Pulmonary artery endothelial cell (primary cell): ENCODE results near the gene NDC1. TPM values are rescaled to one million over a fixed set of nuclear protein-coding genes. Genes with fewer than 3 reads are reported as not detected.

Experiments used
- DNase-seq: peaks from one replicate; pipeline ENCODE4 v3.0.0-alpha.2; 2011; ENCODE audit warnings: low read depth, low spot score
- total RNA-seq: library from RNA; depleted of rRNA; stranded (reverse); fragments of >200 nt; gene quantifications from 2 replicates; pipeline ENCODE4 v1.2.3, GENCODE V29; 2014

Gene NDC1
- total RNA-seq, 1 donor from 2014 or later = 29.7 TPM

GRCh38 chr1:53732409-53732808, 105.7 kb downstream of the NDC1 start:
- DNase-seq = no peak

- DNase-seq = no peak
Observed at GRCh38 chr1:53731779-53732305, 106.3 kb downstream of the NDC1 start.

DNA sequence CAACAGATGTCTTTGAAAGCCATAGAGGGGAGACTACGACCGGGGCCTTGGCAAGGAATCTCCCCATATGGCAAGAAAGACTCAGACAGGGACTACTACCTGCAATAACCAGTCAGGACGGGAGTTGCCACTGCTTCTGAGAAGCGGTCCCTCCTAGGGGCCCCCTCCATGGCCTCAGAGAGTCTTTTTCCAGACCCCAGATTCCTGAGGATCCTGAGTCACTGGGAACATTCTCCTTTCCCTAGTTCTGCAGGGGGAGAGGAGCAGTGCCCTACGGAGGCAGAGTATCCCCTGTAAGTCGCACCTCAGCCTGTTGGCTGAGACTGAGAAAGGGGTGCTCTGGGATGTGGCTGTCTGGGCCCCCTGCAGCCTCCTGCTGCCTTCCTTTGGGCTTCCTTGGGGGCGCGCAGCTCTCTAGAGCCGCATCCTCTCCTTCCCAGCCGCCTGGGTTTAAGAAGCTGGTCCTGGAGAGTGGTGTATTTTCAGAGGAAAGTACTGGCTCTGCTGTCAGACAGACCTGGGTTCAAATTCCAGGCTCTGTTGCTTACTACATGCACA, 107.0 kb downstream of the NDC1 start:
- DNase-seq = no peak

DNA sequence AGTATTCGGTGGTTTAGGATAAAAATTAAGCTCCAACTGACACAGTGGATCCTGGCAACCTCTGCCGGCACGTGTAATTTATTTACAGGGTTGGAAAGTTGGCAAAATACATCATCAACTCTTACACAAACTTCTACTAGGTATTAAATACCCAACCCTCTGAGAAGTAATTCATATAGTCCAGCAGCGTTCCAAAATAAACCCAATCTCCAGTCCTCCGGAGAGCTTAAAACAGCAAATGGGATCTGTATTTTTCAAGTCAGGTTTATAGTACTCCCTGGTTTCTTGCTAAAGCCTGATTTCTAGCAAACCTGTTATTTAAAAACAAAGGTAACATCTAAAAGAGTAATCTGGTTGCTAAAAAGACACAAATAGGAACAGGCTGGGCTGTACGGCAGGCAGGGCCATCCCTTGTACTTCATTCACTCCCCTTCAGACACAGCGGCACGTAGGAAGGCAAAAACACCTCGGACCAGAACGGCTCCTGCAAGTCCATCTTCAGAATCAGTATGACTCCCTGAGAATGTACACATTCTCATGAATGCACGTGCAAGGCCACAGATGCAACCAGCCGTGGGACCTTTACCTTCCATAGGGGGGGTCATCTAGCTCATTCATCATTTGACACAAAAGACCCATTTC, 107.8 kb downstream of the NDC1 start:
- DNase-seq = no peak

GRCh38 chr1:53729456-53730223, 108.5 kb downstream of the NDC1 start:
- DNase-seq = no peak

DNA sequence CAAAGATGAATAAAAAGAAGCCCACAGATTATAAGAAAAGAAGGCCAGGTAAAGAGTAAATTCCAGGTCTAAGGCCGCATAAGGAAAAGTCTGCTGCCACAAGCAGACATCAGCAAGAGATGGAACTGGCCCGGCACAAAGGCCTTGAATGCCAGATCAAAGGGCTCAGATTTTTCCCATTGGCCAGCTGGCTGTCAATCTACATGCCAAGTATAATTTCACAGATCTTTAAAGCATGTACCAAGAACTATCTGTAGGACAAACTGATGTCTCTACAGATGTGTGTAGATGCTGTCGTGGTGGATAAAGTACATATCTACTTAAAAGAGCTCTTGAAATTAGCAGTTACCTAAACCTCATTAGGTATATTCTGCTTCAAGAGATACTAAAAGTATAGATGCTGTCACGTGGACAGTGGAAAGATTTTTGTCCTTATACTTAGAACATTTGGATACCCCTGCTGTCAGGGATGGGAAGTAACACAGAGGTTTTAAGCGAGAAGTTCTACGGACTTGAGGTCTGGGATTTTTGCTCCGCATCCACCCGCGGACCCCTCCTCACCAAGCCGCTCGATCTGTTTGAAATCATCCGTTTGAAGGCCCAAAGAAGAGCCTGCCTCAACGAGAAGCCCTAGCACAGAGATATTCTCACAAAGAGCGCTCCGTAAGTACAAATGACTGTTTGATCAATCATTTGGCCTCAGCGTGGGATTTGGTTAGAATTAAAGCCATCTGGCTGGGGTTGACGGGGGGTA, 109.2 kb downstream of the NDC1 start:
- DNase-seq = no peak

DNA sequence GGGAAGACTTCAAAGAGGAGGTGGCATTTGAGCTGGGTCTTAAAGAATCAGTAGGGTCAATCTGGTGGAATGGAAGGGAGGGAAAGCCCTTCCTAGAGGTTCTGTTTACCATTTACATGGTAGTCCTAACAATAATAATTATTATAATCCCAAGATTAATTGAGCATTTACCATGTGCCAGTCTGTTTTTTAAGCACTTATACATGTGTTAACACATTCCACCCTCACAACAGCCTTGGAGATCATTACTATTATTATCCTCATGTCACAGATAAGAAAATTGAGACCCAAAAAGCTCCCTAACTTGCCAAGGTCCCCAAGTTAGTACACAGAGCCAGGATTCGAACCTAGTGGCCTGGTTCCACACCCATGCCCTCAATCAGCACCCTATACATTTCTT, 109.9 kb downstream of the NDC1 start:
- DNase-seq = no peak

DNA sequence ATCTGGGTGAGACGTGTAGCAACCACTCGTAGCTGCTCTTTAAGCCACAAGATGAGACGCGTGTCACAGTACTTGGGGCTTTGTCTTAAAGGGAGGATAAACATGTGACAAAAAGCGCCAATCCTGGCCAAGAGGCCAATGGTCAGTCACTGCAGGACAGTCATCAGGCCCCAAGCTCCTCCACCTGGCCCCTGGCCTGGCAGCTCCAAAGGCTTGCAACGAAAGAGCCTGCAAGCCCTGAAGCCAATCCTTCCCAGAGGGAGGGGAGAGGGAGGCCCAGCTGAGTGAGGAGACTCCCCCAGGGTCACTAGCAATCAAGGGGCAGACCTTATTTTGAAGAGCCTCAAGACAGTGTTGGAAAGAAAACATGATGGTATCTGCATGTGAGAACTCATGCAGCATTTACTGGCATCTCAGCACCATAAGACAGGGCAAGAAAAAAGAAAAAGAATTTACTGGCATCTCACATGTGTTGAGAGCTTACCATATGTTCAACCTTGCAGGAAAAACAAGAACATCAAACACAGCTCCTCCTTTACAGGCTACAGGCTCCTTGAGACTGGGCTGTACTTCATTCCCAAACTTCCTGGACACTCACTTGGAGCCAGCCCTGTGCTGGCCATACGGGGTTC, 110.5 kb downstream of the NDC1 start:
- DNase-seq = no peak

DNA sequence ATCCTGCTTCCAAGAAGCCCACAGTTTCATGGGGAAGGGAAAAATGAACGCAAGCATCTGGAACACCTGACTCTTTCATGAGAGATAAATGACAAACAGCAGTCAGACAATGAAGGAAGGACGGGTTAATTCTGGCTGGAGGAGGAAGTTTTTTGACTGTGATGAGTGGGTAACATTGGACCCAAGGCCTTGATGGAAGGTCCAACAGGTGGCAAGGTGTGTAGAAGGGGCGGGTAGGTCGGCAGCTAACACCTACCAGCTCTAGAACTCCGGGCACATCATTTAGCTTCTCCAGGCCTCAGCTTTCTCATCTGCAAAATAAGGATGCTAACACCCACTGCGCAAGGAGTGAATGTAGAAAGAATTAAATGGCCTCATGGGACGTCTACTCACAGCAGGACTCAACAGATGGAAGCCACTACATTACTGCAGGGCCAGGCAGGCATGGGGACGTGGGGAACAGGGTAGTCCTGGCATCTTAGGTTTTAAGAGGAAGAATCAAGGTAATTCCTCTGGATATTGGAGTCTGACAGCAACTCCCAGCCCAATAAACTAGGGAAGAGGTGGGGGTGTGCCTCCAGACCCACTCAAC, 112.0 kb downstream of the NDC1 start:
- no peak for DNase-seq

DNA sequence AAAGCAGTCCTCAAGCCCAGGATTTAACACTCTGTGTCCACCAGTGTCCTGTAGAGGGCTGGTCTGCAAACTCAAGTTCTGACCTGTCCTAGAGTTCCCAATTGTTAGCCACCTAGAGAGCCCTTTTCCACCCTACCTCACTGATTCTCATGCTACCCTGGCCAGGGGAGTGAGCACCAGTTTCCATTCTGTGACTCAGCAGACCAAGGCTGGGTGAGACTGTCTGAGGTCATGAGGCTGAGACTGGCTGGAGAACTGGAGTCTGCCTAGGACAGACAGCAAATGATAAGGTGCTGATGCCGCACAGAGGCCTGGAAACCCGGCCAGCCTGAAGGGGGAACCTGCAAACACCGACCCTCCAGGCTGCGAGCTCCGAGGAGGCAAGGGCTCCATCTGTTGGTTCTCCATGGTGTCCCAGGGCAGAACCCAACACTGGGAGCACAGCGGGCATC, 112.8 kb downstream of the NDC1 start:
- no peak for DNase-seq

GRCh38 chr1:53722025-53722424, 116.1 kb downstream of the NDC1 start:
- no peak for DNase-seq

GRCh38 chr1:53721088-53721487, 117.0 kb downstream of the NDC1 start:
- no peak for DNase-seq

GRCh38 chr1:53719469-53719868, 118.6 kb downstream of the NDC1 start:
- no peak for DNase-seq

- DNase-seq = no peak
Observed at GRCh38 chr1:53718443-53718842, 119.7 kb downstream of the NDC1 start.

DNA sequence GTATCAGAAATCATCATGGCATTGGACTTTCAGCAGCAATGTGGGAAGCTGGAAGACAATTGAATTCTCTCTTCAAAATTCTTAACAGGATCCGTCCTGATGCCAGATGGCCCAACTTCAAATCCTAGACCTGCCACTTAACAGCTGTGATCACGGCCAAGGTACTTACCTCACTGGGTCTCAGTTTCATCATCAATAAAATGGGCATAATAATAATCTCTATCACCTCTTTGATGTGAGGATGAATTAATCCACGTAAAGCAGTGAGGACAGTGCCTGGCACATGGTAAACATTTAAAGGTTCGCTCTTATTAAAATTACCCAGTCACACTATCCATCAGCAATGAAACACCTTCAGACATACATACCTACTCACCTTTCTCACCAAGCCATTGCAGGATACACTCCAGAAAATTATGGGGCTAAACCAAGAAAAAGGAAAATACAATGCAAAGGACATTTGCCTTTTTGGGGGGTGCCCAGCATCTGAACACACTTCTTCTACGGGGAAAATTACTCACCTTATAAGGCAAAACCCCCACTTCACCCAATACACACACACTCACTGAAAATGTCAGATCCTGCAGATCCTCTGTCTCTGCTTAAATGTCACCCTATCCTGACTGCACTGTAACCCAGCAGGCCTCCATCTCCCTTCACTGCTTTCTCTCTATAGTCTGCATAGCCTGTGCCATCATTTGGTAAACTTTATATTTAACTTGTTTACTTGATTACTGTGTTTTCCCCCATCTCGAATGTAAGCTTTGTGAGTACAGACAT, 120.9 kb downstream of the NDC1 start:
- DNase-seq = no peak

- no peak for DNase-seq
Observed at GRCh38 chr1:53716150-53716549, 121.9 kb downstream of the NDC1 start.

GRCh38 chr1:53715478-53715877, 122.6 kb downstream of the NDC1 start:
- DNase-seq = no peak
